HL-60/S4 (cell line): ENCODE measurements around the gene CTDSPL.
"Not testable (repeated sequence)": the region's sequence is repeated elsewhere in the genome, so short reads cannot be mapped to it uniquely, and the experiment has no call there.

Source experiments
- in situ Hi-C: fragments of 300-500 bp; cut with MboI; formaldehyde crosslinking; loops from 2 replicates; pipeline ENCODE4 v1.14.3; 2022; ENCODE audit warnings: low sequenced_read_pairs

The CTDSPL gene

GRCh38 chr3:37984596-37984995, 122.9 kb downstream of the CTDSPL start:
- in situ Hi-C loops: no loop called here

- in situ Hi-C loops: no loop called here
These were observed 124.1 kb downstream of the CTDSPL start for GRCh38 chr3:37985637-37986320.

- in situ Hi-C loops: no loop called here
These were observed 125.0 kb downstream of the CTDSPL start for GRCh38 chr3:37986479-37987314.

GRCh38 chr3:37987315-37987697, 125.6 kb downstream of the CTDSPL start:
- in situ Hi-C loops: no loop called here

GRCh38 chr3:37987751-37988179, 126.1 kb downstream of the CTDSPL start:
- in situ Hi-C loops: no loop called here

GRCh38 chr3:37988376-37988775, 126.7 kb downstream of the CTDSPL start:
- in situ Hi-C loops: not testable (repeated sequence)

GRCh38 chr3:37988931-37989525, 127.3 kb downstream of the CTDSPL start:
- in situ Hi-C loops: no loop called here

GRCh38 chr3:37989821-37990480, 128.3 kb downstream of the CTDSPL start:
- in situ Hi-C loops: no loop called here

GRCh38 chr3:37990527-37990926, 128.8 kb downstream of the CTDSPL start, which contains the start of gene VILL:
VILL (plus strand) TSS chr3:37990786; CDS start chr3:37993673, 2,887 bp downstream.
- in situ Hi-C loops: no loop called here

- in situ Hi-C loops: no loop called here
These were observed 129.4 kb downstream of the CTDSPL start for GRCh38 chr3:37991109-37991508.

- in situ Hi-C loops: no loop called here
These were observed 130.1 kb downstream of the CTDSPL start for GRCh38 chr3:37991823-37992222.

GRCh38 chr3:37992271-37993066, 130.8 kb downstream of the CTDSPL start:
- in situ Hi-C loops: no loop called here

GRCh38 chr3:37993067-37993455, 131.4 kb downstream of the CTDSPL start:
- in situ Hi-C loops: no loop called here

GRCh38 chr3:37993460-37993819, 131.8 kb downstream of the CTDSPL start:
- in situ Hi-C loops: no loop called here

GRCh38 chr3:37993820-37994638, 132.3 kb downstream of the CTDSPL start:
- in situ Hi-C loops: no loop called here

- in situ Hi-C loops: no loop called here
These were observed 132.9 kb downstream of the CTDSPL start for GRCh38 chr3:37994639-37994972.

- in situ Hi-C loops: no loop called here
These were observed 134.3 kb downstream of the CTDSPL start for GRCh38 chr3:37995652-37996641.

GRCh38 chr3:37996785-37997301, 135.2 kb downstream of the CTDSPL start:
- in situ Hi-C loops: no loop called here
